Keratinocyte (primary cell): ENCODE results near the gene CYTH1.

Experiments used
- CTCF ChIP-seq, 3 experiments: IDR thresholded peaks in 1 of 3; conservative IDR thresholded peaks in 1 of 3; optimal IDR thresholded peaks in 1 of 3; 2 replicates in 2 of 3; 3 replicates in 1 of 3; pipeline versions ENCODE3 to v1.5.1; 2011; ENCODE audit warnings: low read length in 3 of 3, mild to moderate bottlenecking in 3 of 3, moderate library complexity in 2 of 3, control low read depth in 1 of 3, inconsistent platforms in 1 of 3; ENCODE audit not compliant: insufficient read depth in 2 of 3; ENCODE audit errors: extremely low read depth in 1 of 3
- EZH2 ChIP-seq: IDR thresholded peaks from one replicate; pipeline ENCODE4 v1.6.1; 2012; ENCODE audit warnings: inconsistent platforms, mild to moderate bottlenecking, low read length, moderate library complexity

- TF ChIP-seq CTCF (optimal IDR thresholded peaks at IDR 0.05 in 1 of 3, IDR thresholded peaks at IDR 0.05 in 1 of 3, conservative IDR thresholded peaks at IDR 0.05 in 1 of 3; ENCODE audit: extremely low read depth in 1 of 3, insufficient read depth in 2 of 3, low read length in 3 of 3) (no peak), EZH2 (no peak)
Observed at GRCh38 chr17:78759969-78760352, 22.1 kb downstream of the CYTH1 start.
